Left forelimb (tissue), 1 donor: ENCODE measurements around the gene NPC1.
"Not testable (repeated sequence)": the region's sequence is repeated elsewhere in the genome, so short reads cannot be mapped to it uniquely, and the experiment has no call there.

Experiments used
- DNase-seq: peaks from one replicate; pipeline ENCODE4 v3.0.0-alpha.2; 2018; ENCODE audit warnings: low spot score

The NPC1 gene

DNA sequence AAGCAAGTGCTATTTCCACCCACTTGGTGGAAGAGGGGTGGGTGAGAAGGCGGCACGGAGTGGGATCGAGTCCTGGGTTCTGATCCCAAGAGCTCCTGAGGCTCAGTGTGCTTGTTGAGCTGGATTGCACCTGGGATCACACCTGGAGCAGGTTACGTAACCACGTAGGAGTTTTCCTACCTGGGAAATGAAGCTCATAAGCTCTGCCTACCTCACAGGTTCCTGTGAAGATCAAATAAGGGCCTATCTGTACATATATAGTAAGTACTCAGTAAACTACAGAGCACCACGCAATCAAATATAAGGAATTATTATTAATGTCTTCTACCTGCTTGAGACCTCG, 11.0 kb downstream of the NPC1 start:
- DNase-seq, result no peak

GRCh38 chr18:23574611-23575308, 11.5 kb downstream of the NPC1 start:
- no peak for DNase-seq

- no peak for DNase-seq
Measured at GRCh38 chr18:23573626-23574431, 12.5 kb downstream of the NPC1 start.

GRCh38 chr18:23573020-23573419, 13.3 kb downstream of the NPC1 start:
- no peak for DNase-seq

GRCh38 chr18:23572570-23572969, 13.7 kb downstream of the NPC1 start:
- DNase-seq, result no peak

GRCh38 chr18:23572012-23572411, 14.3 kb downstream of the NPC1 start:
- no peak for DNase-seq

DNA sequence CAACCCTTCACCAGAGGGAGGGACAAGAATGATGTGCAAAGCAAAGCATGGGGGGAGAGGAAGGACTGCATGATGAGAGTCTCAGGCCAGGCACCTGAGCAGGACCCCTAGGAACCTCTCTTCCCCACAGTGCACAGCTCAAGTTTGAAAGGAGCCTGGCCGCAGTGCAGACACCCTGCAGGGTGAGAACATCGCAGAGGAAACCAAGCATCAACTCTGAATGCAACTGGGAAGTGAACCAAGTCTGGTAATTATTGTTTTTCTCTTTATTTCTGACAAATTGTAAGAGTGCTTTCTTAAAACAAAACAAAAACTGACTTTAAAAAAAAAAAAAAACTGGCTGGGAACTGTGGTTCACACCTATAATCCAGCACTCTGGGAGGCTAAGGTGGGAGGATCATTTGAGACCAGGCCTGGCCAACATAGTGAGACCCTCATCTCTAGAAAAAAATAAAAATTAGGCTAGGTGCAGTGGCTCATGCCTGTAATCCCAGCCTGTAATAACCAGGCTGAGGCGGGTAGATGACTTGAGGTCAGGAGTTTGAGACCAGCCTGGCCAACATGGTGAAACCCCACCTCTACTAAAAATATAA, 15.3 kb downstream of the NPC1 start:
- no peak for DNase-seq

- no peak for DNase-seq
Measured at GRCh38 chr18:23569299-23570063, 16.8 kb downstream of the NPC1 start.

GRCh38 chr18:23568281-23569138, 17.8 kb downstream of the NPC1 start:
- DNase-seq, result no peak

GRCh38 chr18:23567671-23568070, 18.6 kb downstream of the NPC1 start:
- no peak for DNase-seq

DNA sequence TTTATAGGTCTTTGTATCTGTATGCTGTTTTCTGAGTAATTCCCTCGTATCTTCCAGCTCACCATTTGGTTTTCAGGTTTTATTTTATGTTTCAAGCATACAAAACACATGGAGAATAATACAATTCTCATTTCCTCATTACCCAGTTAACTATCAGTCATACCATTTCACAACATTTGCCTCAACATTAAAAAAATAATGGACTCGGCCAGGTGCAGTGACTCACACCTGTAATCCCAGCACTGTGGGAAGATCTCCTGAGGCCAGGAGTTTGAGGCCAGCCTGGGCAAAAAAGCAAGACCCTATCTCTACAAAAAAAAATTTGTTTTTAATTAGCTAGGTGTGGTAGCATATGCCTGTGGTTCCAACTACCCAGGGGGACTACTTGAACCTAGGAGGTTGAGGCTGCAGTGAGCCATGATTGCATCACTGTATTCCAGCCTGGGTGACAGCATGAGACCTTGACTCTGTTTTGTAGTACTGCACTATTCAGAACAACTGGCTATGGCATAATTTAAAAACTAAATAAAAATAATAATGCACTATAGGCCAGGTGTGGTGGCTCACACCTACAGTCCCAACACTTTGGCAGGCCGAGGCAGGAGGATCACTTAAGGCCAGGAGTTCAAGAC, 20.3 kb downstream of the NPC1 start:
- DNase-seq, result no peak

- DNase-seq, result no peak
Measured at GRCh38 chr18:23563377-23564043, 22.8 kb downstream of the NPC1 start.

DNA sequence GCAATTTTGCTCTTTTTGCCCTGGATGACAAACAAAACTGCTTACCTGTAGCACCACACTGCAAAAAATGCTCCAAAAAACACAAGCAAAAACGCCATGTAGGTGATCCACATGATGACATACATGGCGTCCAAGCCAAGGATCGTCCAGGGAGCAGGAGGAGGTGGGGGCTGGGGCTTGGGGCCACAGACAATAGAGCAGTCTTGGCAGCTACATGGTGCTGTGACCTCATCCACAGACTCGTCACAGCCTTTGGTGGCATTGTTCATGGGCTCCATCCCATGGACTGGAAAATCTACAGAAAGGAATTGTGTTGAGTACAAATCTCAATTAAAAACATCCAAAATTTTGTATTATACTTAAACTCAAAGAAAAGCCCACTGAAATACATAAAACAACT, 26.1 kb downstream of the NPC1 start:
- no peak for DNase-seq

DNA sequence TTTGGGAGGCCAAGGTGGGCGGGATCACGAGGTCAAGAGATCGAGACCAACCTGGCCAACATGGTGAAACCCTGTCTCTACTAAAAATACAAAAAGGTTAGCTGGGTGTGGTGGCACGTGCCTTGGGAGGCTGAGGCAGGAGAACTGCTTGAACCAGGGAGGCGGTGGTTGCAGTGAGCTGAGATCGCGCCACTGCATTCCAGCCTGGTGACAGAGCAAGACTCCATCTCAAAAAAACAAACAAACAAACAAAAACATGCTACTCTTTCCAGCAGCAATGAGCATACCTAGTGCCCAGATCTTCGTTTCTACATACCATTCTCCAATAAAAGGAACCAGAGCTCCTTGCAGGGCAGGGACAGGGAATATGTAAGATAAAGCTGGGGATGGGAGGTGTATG, 28.8 kb downstream of the NPC1 start:
- DNase-seq, result not testable (repeated sequence)

GRCh38 chr18:23556145-23556780, 30.0 kb downstream of the NPC1 start:
- no peak for DNase-seq

- no peak for DNase-seq
Measured at GRCh38 chr18:23553887-23554286, 32.4 kb downstream of the NPC1 start.

DNA sequence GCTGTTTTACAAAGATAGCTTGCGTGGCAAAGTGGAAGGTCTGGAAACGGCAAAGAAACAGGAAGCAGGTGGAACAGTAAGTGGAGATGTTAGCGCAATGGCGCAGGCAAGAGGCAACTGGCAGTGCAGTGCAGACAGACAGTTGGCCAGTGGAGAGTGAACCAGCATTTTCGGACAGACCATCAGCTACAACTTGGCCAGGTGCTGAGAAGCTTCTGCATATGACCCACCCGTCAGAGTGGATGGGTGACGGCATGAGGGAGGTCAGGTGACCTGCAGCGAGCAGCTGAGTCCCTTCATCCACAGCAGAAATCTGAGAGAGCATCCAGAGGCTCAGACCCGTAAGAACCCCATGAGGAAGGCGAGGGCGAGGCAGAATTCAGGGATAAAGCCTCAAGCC, 33.8 kb downstream of the NPC1 start:
- DNase-seq, result no peak

GRCh38 chr18:23551978-23552377, 34.3 kb downstream of the NPC1 start:
- DNase-seq, result no peak

DNA sequence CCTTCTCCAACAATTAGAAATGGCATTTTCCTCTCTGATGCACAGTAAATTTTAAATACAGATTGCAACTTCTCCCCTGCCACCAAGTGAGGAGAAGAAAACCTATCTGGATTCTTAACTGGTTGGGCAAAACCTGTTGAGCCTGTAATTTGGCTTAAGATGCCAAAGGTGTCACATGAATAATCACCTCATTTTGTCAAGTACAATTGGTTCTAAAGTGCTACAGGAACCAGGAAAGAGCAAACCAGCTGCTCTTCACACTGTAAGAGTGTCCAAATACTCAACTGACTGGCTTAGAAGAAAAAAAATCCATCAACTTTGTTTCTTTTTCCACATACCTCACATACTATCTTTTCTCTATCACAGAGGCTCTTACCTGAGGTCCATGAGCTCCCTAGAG, 35.4 kb downstream of the NPC1 start:
- no peak for DNase-seq

DNA sequence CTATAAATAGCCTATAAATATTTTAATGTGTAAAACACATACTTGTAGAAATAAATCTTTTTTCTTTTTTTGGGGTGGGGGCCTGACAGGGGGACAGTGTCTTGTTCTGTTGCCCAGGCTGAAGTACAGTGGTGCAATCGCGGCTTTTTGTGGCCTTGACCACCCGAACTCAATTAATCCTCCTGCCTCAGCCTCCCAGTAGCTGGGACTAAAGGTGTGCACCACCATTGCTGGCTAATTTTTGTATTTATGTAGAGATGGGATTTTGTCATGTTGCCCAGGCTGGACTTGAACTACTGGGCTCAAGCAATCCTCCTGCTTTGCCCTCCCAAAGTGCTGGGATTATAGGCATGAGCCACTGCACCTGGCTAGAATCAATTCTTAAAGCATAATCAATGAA, 37.6 kb downstream of the NPC1 start:
- no peak for DNase-seq
